ENCODE results near the gene ANKDD1A.

DNA sequence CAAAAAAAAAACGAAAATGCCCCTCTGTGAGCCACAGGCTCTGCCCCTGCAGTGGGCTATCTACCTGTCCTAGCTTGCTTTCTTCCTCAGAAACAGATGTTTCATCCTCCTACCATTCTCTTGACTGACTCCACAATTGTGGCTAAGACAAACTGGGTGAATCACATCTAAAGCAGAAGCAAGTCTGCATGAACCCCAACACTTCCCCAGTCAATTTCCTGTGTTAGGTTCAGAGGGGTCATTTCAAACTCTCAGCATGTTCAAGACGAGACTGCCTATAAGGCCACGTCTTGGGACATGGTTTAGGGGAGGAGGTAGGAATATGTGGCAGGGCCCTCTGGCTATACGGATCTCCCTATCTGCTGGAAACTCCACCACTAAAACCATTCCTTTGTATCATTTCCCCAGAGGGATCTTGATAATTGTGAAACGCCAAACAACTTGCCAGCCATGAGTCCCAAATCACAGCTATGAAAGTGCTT is 28.6 kb upstream of the ANKDD1A start:
- no peak for TF ChIP-seq POLR2AphosphoS5 (IDR thresholded peaks at IDR 0.05; ENCODE audit: low read depth, low read length)
- TF ChIP-seq FOXP2 (optimal IDR thresholded peaks at IDR 0.05; ENCODE audit: borderline replicate concordance, extremely low read depth, extremely low read length, insufficient read depth), result no peak
- TF ChIP-seq SIN3A (IDR thresholded peaks at IDR 0.05; ENCODE audit: borderline replicate concordance, insufficient read depth, low read length), result no peak

Measured in PFSK-1 (cell line).